GM10847 (cell line): ENCODE data around the gene TAS2R46.
"Not testable (repeated sequence)": the region's sequence is repeated elsewhere in the genome, so short reads cannot be mapped to it uniquely, and the experiment has no call there.

ENCODE experiments used
- POLR2A ChIP-seq: IDR thresholded peaks from 2 replicates; pipeline ENCODE4 v1.6.1; 2011; ENCODE audit not compliant: insufficient read length; ENCODE audit errors: extremely low read depth

Gene TAS2R46

GRCh38 chr12:11062194-11062593 lies at the start of gene TAS2R46:
Gene TAS2R46, minus strand, starts transcription at chr12:11062294. Its CDS starts 0 bp downstream, at chr12:11062294.
- TF ChIP-seq POLR2A: not testable (repeated sequence)

GRCh38 chr12:11108862-11109261 lies 46.8 kb upstream of the TAS2R46 start:
- no peak for TF ChIP-seq POLR2A

- no peak for TF ChIP-seq POLR2A
Measured at GRCh38 chr12:11107719-11108118, 45.6 kb upstream of the TAS2R46 start.

- no peak for TF ChIP-seq POLR2A
Measured at GRCh38 chr12:11106288-11106687, 44.2 kb upstream of the TAS2R46 start.

- no peak for TF ChIP-seq POLR2A
Measured at GRCh38 chr12:11105546-11105945, 43.5 kb upstream of the TAS2R46 start.

GRCh38 chr12:11092128-11092527 lies 30.0 kb upstream of the TAS2R46 start, which contains the start of gene TAS2R43:
Gene TAS2R43, minus strand, starts transcription at chr12:11092313. Its CDS starts 84 bp downstream, at chr12:11092229.
- TF ChIP-seq POLR2A: no peak

GRCh38 chr12:11089246-11089645 lies 27.2 kb upstream of the TAS2R46 start:
- TF ChIP-seq POLR2A: no peak

GRCh38 chr12:11085419-11085818 lies 23.3 kb upstream of the TAS2R46 start:
- TF ChIP-seq POLR2A: no peak

GRCh38 chr12:11081987-11082386 lies 19.9 kb upstream of the TAS2R46 start:
- no peak for TF ChIP-seq POLR2A

- no peak for TF ChIP-seq POLR2A
Measured at GRCh38 chr12:11078246-11078645, 16.2 kb upstream of the TAS2R46 start.

GRCh38 chr12:11075642-11076041 lies 13.5 kb upstream of the TAS2R46 start:
- no peak for TF ChIP-seq POLR2A

- no peak for TF ChIP-seq POLR2A
Measured at GRCh38 chr12:11071414-11071813, 9.3 kb upstream of the TAS2R46 start.

- TF ChIP-seq POLR2A: no peak
Measured at GRCh38 chr12:11070999-11071398, 8.9 kb upstream of the TAS2R46 start.

GRCh38 chr12:11069854-11070365 lies 7.8 kb upstream of the TAS2R46 start:
- no peak for TF ChIP-seq POLR2A

- TF ChIP-seq POLR2A: no peak
Measured at GRCh38 chr12:11067514-11067913, 5.4 kb upstream of the TAS2R46 start.

GRCh38 chr12:11059784-11060183 lies 2.3 kb downstream of the TAS2R46 start:
- TF ChIP-seq POLR2A: no peak

- TF ChIP-seq POLR2A: no peak
Measured at GRCh38 chr12:11059041-11059440, 3.1 kb downstream of the TAS2R46 start.
